ENCODE results near the gene PROK1. TPM values are rescaled to one million over a fixed set of nuclear protein-coding genes. Genes with fewer than 3 reads are reported as not detected.

Gene PROK1
- total and polyA plus RNA-seq, 5 experiments from 2014 or later, result not detected

- H3K4me1 Mint-ChIP-seq, result peaks cover 0 to 8% (median 0%) of the 10 kb centered on the region in 4 donors
- H3K27ac Mint-ChIP-seq, result peak overlapping the region in 1 of 10 donors; percentile 57
- DNase-seq, result no peak
- no peaks in the 10 kb centered on the region for H3K36me3 Mint-ChIP-seq
- no peaks in the 10 kb centered on the region for H3K9me3 Mint-ChIP-seq
- peaks cover 7 to 9% (median 8%) of the 10 kb centered on the region in 5 donors for H3K27me3 Mint-ChIP-seq
- no peak overlapping the region for H3K4me3 Mint-ChIP-seq
- ATAC-seq, result no peak
- POLR2A ChIA-PET, result no interaction called here
Measured at GRCh38 chr1:110502402-110503151, 51.6 kb downstream of the PROK1 start.

- ATAC-seq (no peak), DNase-seq (no peak)
- H3K36me3 Mint-ChIP-seq, result no peaks in the 10 kb centered on the region
- H3K27ac Mint-ChIP-seq, result no peak overlapping the region
- POLR2A ChIA-PET, result no interaction called here
- peaks cover 0 to 8% (median 0%) of the 10 kb centered on the region in 4 donors for H3K4me1 Mint-ChIP-seq
- H3K9me3 Mint-ChIP-seq, result no peaks in the 10 kb centered on the region
- peaks cover 7 to 9% (median 8%) of the 10 kb centered on the region in 5 donors for H3K27me3 Mint-ChIP-seq
- H3K4me3 Mint-ChIP-seq, result no peak overlapping the region
Measured at GRCh38 chr1:110503471-110503870, 52.5 kb downstream of the PROK1 start.

- no peaks in the 10 kb centered on the region for H3K9me3 Mint-ChIP-seq
- POLR2A ChIA-PET, result no interaction called here
- no peaks in the 10 kb centered on the region for H3K36me3 Mint-ChIP-seq
- no peak overlapping the region for H3K4me3 Mint-ChIP-seq
- no peak overlapping the region for H3K27ac Mint-ChIP-seq
- no peak for DNase-seq
- no peak for ATAC-seq
- H3K4me1 Mint-ChIP-seq, result peaks cover 0 to 8% (median 0%) of the 10 kb centered on the region in 4 donors
- H3K27me3 Mint-ChIP-seq, result peaks cover 7 to 9% (median 8%) of the 10 kb centered on the region in 5 donors
Measured at GRCh38 chr1:110504226-110504625, 53.3 kb downstream of the PROK1 start.

GRCh38 chr1:110505596-110505995 is 54.6 kb downstream of the PROK1 start:
- H3K27ac Mint-ChIP-seq, result no peak overlapping the region
- H3K36me3 Mint-ChIP-seq, result no peaks in the 10 kb centered on the region
- DNase-seq (no peak), ATAC-seq (no peak)
- H3K27me3 Mint-ChIP-seq, result peaks cover 5 to 9% (median 7%) of the 10 kb centered on the region in 5 donors
- H3K4me3 Mint-ChIP-seq, result no peak overlapping the region
- POLR2A ChIA-PET, result interaction anchor here (1.4 kb wide), 1 partner anchor 318 kb away, joined by 3 read pairs; no protein-coding TSS in a partner anchor
- H3K9me3 Mint-ChIP-seq, result no peaks in the 10 kb centered on the region
- H3K4me1 Mint-ChIP-seq, result peaks cover 0 to 8% (median 0%) of the 10 kb centered on the region in 4 donors

- Mint-ChIP-seq H3K4me1 (peaks cover 0 to 8% (median 0%) of the 10 kb centered on the region in 4 donors), H3K9me3 (no peaks in the 10 kb centered on the region), H3K27me3 (peaks cover 5 to 9% (median 7%) of the 10 kb centered on the region in 5 donors), H3K36me3 (no peaks in the 10 kb centered on the region), H3K27ac (no peak overlapping the region), H3K4me3 (no peak overlapping the region)
- DNase-seq (no peak), ATAC-seq (no peak)
- POLR2A ChIA-PET, result interaction anchor here (1.4 kb wide), 1 partner anchor 319 kb away, joined by 3 read pairs; no protein-coding TSS in a partner anchor
Measured at GRCh38 chr1:110506541-110506940, 55.6 kb downstream of the PROK1 start.

Other genes starting within 250 kb of the PROK1 start
- 10 to 100 TPM; 11.9 to 12.7 TPM for gene KCNC4, start 240.8 kb upstream of the PROK1 start, total RNA-seq
- gene KCNC4, start 240.8 kb upstream of the PROK1 start, polyA plus RNA-seq, result 1 to 10 TPM in 2 of 3 donors, under 1 TPM in 1; 0.90 to 3.1 (median 1.9) TPM
- gene RBM15, start 111.8 kb upstream of the PROK1 start, total RNA-seq, result 10 to 100 TPM; 43.1 to 44.0 TPM
- gene RBM15, start 111.8 kb upstream of the PROK1 start, polyA plus RNA-seq, result 10 to 100 TPM in 1 of 3 donors, 1 to 10 TPM in 2; 6.6 to 11.0 (median 8.2) TPM
- gene SLC16A4, start 60.1 kb upstream of the PROK1 start, total RNA-seq, result under 1 TPM; 0.55 to 0.88 TPM
- under 1 TPM; 0.15 to 0.61 (median 0.59) TPM for gene SLC16A4, start 60.1 kb upstream of the PROK1 start, polyA plus RNA-seq
- 10 to 100 TPM; 72.0 to 76.0 TPM for gene LAMTOR5, start 43.5 kb upstream of the PROK1 start, total RNA-seq
- gene LAMTOR5, start 43.5 kb upstream of the PROK1 start, polyA plus RNA-seq, result 100 to 1,000 TPM; 192 to 262 (median 247) TPM
- gene KCNA10, start 68.0 kb downstream of the PROK1 start, total RNA-seq, result not detected
- not detected for gene KCNA10, start 68.0 kb downstream of the PROK1 start, polyA plus RNA-seq
- under 1 TPM; 0.22 to 0.23 TPM for gene KCNA2, start 155.2 kb downstream of the PROK1 start, total RNA-seq
- not detected for gene KCNA2, start 155.2 kb downstream of the PROK1 start, polyA plus RNA-seq
- 10 to 100 TPM; 74.7 to 78.7 TPM for gene KCNA3, start 223.8 kb downstream of the PROK1 start, total RNA-seq
- gene KCNA3, start 223.8 kb downstream of the PROK1 start, polyA plus RNA-seq, result 10 to 100 TPM; 55.6 to 67.9 (median 66.4) TPM

Measured in naive thymus-derived CD8-positive, alpha-beta T cell (primary cell).